ENCODE results near the gene DMP1. TPM values are rescaled to one million over a fixed set of nuclear protein-coding genes. Genes with fewer than 3 reads are reported as not detected.
"Not testable (repeated sequence)": the region's sequence is repeated elsewhere in the genome, so short reads cannot be mapped to it uniquely, and the experiment has no call there.

The DMP1 gene
- total RNA-seq, 1 donor from 2014 or later: not detected

DNA sequence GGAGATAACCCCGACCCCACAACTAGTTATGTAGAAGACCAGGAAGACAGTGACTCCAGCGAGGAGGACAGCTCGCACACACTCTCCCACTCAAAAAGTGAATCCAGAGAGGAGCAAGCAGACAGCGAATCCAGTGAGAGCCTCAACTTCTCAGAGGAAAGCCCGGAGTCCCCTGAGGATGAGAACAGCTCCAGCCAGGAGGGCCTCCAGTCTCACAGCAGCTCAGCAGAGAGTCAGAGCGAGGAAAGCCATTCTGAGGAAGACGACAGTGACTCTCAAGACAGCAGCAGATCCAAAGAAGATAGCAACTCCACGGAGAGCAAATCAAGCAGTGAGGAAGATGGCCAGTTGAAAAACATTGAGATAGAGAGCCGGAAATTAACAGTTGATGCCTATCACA, 12.8 kb downstream of the DMP1 start:
- TF ChIP-seq, protein P1, sequence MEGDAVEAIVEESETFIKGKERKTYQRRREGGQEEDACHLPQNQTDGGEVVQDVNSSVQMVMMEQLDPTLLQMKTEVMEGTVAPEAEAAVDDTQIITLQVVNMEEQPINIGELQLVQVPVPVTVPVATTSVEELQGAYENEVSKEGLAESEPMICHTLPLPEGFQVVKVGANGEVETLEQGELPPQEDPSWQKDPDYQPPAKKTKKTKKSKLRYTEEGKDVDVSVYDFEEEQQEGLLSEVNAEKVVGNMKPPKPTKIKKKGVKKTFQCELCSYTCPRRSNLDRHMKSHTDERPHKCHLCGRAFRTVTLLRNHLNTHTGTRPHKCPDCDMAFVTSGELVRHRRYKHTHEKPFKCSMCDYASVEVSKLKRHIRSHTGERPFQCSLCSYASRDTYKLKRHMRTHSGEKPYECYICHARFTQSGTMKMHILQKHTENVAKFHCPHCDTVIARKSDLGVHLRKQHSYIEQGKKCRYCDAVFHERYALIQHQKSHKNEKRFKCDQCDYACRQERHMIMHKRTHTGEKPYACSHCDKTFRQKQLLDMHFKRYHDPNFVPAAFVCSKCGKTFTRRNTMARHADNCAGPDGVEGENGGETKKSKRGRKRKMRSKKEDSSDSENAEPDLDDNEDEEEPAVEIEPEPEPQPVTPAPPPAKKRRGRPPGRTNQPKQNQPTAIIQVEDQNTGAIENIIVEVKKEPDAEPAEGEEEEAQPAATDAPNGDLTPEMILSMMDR (IDR thresholded peaks at IDR 0.05; ENCODE audit: insufficient read depth, low read length, severe bottlenecking): no peak
- DNase-seq (ENCODE audit: low read depth) (no peak), FAIRE-seq (peak; percentile 55)
- H3K4me3 ChIP-seq (ENCODE audit: low read depth, low read length): no peak overlapping the region
- no peaks in the 10 kb centered on the region for H3K36me3 ChIP-seq (ENCODE audit: control insufficient read depth, insufficient read depth, low read length)
- H3K27me3 ChIP-seq (ENCODE audit: control insufficient read depth, insufficient read depth, low read length): no peaks in the 10 kb centered on the region

DNA sequence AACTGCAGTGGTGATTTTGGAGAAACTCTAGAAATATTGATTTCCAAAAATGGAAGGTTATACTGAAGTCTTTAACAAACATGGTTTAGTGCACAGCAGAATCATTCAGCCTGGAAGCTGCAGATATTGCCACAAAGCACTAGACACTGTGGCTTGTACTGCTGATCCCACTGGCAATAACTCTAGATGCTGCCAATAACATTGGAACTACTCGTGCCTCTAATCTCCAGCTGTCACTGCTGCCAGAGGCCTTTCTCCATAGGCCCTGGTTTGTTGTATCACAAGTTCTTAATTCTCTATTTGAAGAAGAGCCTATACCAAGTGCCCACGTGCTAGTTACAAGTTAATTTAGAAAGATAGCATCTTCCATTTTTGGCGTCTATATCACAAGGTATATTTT, 19.3 kb downstream of the DMP1 start:
- DNase-seq (ENCODE audit: low read depth) (no peak), FAIRE-seq (no peak)
- H3K27me3 ChIP-seq (ENCODE audit: control insufficient read depth, insufficient read depth, low read length): no peaks in the 10 kb centered on the region

DNA sequence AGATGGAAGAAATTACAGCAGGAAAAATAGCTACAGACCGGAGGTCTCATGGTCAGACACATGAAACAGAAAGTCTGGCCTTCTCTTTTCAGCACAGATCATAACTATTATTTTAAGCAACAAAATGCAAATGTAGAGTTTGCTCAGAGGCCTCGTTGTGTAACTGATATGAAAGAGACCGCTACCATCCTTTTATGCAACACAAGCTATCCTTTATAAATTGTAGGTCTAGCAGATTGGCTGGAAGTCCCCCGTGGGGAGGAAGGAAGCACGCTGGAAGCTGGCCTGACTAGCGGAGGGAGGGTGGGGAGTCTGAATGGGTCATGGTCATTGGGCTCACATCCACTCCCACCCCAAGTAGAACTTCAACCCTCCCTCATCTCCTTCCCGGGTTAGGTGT, 27.7 kb downstream of the DMP1 start:
- no peak for DNase-seq (ENCODE audit: low read depth)
- TF ChIP-seq, protein P1 (IDR thresholded peaks at IDR 0.05; ENCODE audit: insufficient read depth, low read length, severe bottlenecking): no peak
- no peak for FAIRE-seq
- Histone ChIP-seq H3K27me3 (ENCODE audit: control insufficient read depth, insufficient read depth, low read length) (no peaks in the 10 kb centered on the region), H3K4me3 (ENCODE audit: low read depth, low read length) (no peak overlapping the region), H3K36me3 (ENCODE audit: control insufficient read depth, insufficient read depth, low read length) (no peaks in the 10 kb centered on the region)

More for the DNA sequence above, 19.3 kb downstream of the DMP1 start:
- Histone ChIP-seq H3K4me3 (ENCODE audit: low read depth, low read length) (no peak overlapping the region), H3K36me3 (ENCODE audit: control insufficient read depth, insufficient read depth, low read length) (no peaks in the 10 kb centered on the region)
- TF ChIP-seq, protein P1 (IDR thresholded peaks at IDR 0.05; ENCODE audit: insufficient read depth, low read length, severe bottlenecking): no peak

DNA sequence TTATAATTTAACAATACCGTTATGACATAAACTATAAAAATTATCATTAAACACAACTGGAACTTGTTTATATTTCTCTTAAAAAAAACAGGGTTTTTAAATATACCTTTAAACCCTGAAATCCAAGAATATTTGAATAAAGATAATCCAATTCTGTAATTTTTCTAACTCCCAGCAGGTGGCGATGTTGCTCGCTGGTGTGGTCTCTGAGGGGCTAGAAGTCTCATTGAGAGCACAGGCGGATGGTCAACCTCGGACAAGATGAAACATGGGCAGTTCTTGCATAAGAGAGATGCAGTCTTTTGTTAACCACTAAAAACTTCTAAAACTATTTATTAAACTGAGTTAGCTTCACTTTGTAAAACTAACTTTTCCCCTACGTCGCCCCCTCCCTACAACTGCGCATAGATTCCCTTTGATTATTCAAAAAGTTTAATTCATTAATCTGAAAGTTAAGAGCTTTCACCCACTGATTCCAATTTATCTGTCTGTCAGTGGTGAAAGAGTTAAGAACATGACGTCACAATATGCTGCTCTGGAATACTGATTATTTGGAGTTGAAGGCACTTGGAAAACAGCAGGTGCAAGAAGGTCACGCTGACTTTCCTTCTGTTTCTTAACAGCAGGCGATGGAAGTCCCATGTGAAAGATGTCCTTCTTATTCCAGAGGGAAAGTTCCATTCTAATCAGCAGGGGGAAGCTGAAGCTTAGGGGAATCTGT, 29.5 kb downstream of the DMP1 start:
- FAIRE-seq (no peak), DNase-seq (ENCODE audit: low read depth) (peak; percentile 19)
- Histone ChIP-seq H3K36me3 (ENCODE audit: control insufficient read depth, insufficient read depth, low read length) (no peaks in the 10 kb centered on the region), H3K27me3 (ENCODE audit: control insufficient read depth, insufficient read depth, low read length) (no peaks in the 10 kb centered on the region), H3K4me3 (ENCODE audit: low read depth, low read length) (no peak overlapping the region)
- TF ChIP-seq, protein P1 (IDR thresholded peaks at IDR 0.05; ENCODE audit: insufficient read depth, low read length, severe bottlenecking): peak; percentile 48

DNA sequence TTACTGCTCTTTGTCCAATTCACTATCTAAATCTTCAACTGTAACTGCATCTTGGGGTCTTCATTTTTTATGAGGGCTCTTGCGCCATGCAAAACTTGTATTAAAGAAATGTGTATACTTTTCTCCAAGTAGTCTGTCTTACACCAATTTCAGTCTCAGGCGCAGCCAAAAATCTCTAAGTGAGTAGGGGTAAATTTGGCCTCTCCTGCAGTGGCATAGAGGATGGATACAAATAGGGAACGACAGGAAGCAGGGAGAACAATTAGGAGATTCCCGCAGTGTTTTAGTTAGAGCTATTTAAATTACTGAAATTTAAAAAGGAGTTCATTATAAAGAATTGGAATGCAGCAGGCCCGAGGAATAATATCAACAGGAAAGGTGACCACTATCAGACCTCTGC, 30.2 kb downstream of the DMP1 start:
- no peak overlapping the region for H3K4me3 ChIP-seq (ENCODE audit: low read depth, low read length)
- no peak for DNase-seq (ENCODE audit: low read depth)
- TF ChIP-seq, protein P1 (IDR thresholded peaks at IDR 0.05; ENCODE audit: insufficient read depth, low read length, severe bottlenecking): no peak
- no peak for FAIRE-seq
- no peaks in the 10 kb centered on the region for H3K36me3 ChIP-seq (ENCODE audit: control insufficient read depth, insufficient read depth, low read length)
- no peaks in the 10 kb centered on the region for H3K27me3 ChIP-seq (ENCODE audit: control insufficient read depth, insufficient read depth, low read length)

DNA sequence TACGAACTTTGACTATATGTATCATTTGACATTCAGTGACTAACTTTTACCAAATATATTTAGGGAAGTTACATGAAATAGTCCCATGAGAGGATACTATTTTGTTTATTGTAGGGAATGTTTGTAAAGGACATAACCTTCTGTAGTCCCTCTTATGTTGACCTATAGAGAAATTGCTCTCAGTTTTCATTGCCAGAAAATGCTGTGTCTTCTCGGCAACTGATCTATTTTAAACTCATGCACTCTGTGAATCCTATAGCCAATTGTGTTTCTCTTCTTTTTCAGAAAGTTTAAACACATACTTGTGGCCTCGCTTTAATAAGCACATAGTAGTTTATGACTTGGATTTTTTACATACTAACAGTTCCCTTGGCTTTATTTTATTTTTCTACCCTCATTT, 38.2 kb downstream of the DMP1 start:
- H3K27me3 ChIP-seq (ENCODE audit: control insufficient read depth, insufficient read depth, low read length): no peaks in the 10 kb centered on the region
- DNase-seq (ENCODE audit: low read depth): no peak
- FAIRE-seq: no peak
- TF ChIP-seq, protein P1 (IDR thresholded peaks at IDR 0.05; ENCODE audit: insufficient read depth, low read length, severe bottlenecking): no peak
- H3K36me3 ChIP-seq (ENCODE audit: control insufficient read depth, insufficient read depth, low read length): no peaks in the 10 kb centered on the region
- no peak overlapping the region for H3K4me3 ChIP-seq (ENCODE audit: low read depth, low read length)

DNA sequence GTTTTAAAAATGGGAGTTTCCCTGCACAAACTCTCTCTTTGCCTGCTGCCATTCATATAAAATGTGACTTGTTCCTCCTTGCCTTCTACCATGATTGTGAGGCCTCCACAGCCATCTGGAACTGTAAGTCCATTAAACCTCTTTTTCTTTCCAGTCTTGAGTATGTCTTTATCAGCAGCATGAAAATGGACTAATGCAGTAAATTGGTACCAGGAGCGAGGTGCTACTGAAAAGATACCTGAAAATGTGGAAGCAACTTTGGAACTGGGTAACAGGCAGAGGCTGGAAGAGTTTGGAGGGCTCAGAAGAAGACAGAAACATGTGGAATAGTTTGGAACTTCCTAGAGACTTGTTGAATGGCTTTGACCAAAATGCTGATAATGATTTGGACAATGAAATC, 40.9 kb downstream of the DMP1 start:
- H3K36me3 ChIP-seq (ENCODE audit: control insufficient read depth, insufficient read depth, low read length); H3K27me3 ChIP-seq (ENCODE audit: control insufficient read depth, insufficient read depth, low read length); FAIRE-seq; H3K4me3 ChIP-seq (ENCODE audit: low read depth, low read length); DNase-seq (ENCODE audit: low read depth): not testable (repeated sequence)

DNA sequence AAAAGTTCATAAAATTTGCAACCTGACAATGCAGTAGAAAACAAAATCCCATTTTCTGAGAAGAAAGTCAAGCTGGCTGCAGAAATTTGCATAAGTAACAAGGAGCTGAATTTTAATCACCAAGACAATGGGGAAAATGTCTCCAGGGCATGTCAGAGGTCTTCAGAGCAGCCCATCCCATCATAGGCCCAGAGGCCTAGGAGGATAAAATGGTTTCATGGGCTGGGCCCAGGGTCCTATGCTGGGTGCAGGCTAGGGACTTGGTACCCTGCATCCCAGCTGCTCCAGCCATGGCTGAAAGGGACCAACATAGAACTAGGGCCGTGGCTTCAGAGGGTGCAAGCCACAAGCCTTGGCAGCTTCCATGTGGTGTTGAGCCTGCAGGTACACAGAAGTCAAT, 42.0 kb downstream of the DMP1 start:
- not testable (repeated sequence) for H3K36me3 ChIP-seq (ENCODE audit: control insufficient read depth, insufficient read depth, low read length); FAIRE-seq; DNase-seq (ENCODE audit: low read depth); H3K27me3 ChIP-seq (ENCODE audit: control insufficient read depth, insufficient read depth, low read length); H3K4me3 ChIP-seq (ENCODE audit: low read depth, low read length)
